IPS DF 19.7 (cell line): ENCODE results near the gene TBC1D32.
"Not testable (repeated sequence)": the region's sequence is repeated elsewhere in the genome, so short reads cannot be mapped to it uniquely, and the experiment has no call there.

Experiments used
- DNase-seq: peaks from one replicate; pipeline ENCODE4 v3.0.0-alpha.2; 2013; ENCODE audit warnings: low read depth, low spot score

Gene TBC1D32

DNA sequence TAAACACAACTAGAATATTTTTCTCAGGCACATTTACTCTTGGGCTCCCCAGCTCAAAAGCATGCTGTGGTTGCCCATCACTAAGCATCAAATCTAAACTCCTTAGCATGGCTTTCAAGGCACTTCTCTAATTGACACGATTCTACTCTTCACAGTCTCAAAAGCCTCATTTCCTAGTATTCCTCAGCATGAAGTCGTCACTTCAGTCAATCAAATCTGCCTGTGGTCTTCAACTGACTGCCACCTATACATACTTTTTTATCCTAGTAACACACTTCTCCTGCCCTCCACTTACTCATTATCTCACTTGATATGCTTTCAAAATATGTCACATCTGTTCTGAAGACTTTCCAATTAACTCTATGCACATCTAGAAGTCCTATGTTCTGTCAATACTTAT is 110.3 kb downstream of the TBC1D32 start:
- DNase-seq = no peak

DNA sequence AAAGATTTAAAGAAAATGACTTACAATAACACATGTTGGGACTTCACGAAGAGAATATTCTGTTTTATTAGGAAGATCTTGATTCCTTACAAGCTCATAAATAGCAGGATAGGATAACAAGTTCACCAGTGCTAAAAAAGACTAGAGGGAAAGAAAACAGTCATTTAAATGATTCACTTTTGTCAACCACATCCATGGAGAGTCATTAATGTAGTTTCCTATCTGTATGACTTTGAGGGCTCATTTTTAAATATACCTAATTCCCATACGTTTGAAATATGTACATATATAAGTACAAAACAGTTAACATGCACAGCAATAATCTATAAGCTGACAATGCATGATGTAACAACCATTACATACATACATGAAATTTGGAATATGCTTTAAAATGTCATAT is 111.1 kb downstream of the TBC1D32 start:
- no peak for DNase-seq

DNA sequence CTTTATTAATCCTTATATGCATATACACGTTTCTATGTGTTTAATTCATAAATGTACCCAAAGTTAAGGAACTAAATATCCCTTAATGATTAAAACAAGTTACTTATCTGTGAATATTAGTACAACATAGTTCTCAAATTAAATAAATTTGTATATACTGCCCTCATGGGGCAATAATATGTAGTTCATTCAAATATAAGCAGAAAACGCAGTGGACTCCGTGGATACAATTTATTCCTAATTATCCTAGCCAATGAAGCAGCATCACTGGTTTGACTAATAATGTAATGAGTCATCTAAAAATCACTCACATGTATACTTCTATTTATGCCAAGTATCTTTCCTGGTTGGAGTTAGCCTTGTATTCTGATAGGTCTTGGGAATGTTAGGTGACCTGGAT is 111.6 kb downstream of the TBC1D32 start:
- DNase-seq = no peak

DNA sequence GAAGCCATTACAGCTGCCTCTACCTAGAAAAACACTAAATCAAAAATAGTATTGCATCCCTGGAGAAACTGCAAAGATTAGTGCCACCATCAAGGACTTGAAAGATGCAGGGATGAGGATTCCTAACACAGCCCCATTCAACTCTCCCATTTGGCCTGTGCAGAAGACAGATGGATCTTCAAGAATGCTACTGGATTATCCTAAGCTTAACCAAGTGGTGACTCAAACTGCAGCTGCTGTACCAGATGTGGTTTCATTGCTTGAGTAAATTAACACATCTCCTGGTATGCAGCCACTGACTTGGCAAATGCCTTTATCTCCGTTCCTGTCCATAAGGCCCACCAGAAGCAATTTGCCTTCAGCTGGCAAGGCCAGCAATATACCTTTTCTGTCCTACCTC is 117.4 kb downstream of the TBC1D32 start:
- DNase-seq = no peak

DNA sequence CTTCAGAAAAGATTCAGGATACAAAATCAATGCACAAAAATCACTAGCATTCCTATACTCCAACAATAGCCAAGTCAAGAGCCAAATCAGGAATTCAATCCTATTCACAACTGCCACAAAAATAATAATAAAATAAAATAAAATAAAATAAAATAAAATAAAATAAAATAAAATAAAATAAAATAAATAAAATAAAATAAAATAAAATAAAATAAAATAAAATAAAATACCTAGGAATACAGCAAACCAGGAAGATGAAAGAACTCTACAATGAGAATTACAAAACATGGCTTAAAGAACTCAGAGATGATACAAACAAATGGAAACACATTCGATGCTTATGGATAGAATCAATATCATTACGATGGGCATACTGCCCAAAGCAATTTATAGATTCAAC is 120.9 kb downstream of the TBC1D32 start:
- DNase-seq = not testable (repeated sequence)

DNA sequence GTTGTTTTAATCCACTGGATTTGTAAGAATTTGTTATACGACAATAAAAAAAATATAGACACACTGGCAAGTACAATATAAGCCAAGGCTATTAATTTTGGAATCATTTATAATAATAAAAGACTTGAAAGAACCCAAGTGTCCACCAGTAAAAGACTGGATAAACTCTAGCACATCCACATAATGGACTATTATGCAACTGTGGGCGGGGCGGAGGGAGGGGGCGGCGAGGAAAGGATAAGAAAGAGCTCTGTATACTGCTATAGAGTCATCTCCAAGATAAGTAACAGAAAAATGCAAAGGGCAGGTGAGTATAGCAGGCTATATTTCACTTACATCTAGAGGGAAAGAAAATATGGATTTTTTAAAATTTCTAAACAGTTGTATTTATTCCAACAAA is 123.3 kb downstream of the TBC1D32 start:
- DNase-seq = no peak

DNA sequence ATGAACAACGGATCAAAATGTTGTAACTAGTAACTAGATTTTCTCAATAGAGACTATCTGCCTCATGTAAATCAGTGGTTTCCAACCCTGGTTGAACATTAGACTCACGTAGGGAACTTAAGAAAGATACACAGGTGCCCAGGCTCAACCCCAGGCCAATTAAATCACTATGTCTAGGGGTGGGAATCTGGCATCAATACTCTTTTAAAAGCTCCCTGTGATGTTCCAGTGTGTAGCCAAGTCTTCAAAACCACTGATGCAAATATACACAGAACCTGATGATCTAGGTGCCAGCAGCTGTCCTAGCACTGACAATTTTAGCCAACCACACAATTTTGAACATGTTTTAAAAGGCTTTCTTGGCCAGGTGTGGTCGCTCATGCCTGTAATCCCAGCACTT is 128.7 kb downstream of the TBC1D32 start:
- no peak for DNase-seq

DNA sequence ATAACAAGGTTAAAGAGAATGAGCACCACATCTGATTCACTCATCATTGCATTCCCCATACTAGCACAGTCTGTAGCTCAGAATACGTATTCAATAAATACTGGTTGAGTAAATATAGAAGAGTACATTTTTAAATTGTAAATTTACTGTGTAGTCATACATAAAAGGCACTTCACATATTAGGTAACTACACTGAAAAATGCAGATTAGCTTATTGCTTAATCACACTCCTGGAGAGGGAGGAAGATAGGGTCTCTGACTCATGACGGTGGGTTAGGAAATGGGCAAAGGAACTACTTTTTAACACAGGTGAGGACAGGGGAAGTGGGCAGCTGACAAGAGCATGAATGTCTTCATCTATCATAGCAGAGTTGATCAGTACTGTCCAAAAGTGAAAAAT is 133.2 kb downstream of the TBC1D32 start:
- no peak for DNase-seq

DNA sequence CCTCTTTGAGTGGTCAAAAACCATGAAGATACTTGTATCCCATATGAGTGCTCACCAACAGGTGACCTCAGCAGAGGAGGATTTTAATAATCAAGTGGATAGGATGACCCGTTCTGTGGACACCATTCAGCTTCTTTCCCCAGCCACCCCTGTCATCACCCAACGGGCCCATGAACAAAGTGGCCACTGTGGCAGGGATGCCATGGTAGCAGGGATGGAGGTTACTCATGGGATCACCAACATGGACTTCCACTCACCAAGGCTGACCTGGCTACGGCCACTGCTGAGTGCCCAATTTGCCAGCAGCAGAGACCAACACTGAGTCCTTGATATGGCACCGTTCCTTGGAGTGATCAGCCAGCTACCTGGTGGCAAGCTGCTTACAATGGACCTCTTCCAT is 138.2 kb downstream of the TBC1D32 start:
- not testable (repeated sequence) for DNase-seq

DNA sequence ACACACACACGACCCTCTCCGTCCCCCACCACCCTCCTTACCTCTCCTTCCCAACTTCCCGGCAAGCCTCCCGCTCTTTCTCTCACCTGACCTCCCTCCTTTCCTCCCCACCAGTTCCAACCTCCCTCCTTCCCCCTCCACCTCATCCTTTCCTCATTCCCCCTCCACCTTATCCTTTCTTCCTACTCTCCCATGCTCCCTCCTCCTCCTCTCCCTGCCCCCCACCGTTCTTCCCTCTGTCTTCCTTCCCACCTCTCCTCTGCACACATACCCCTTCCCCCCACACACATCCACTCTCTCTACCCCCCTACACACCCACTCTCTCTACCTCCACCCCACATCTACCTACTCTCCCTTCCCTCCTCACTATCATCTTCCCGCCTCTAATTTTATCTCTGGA is 144.2 kb downstream of the TBC1D32 start:
- DNase-seq = no peak

DNA sequence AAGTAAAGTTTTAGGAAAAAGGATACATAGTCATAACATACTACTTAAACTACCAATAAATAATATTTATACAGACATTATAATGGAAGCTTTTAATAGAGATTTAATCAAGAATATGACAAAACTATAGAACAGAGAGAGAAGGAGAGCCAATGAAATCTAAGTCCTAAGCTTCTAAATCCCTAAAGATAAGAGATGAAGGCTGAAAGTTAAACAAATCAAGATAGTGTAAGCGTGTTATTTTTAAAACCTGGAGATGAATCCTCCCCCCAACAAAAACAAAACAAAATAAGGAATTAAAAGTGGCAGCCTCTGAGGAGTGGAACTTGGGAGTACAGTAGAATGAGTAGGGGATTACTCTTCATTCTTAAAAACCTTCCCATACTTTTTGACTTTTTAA is 145.9 kb downstream of the TBC1D32 start:
- DNase-seq = no peak

DNA sequence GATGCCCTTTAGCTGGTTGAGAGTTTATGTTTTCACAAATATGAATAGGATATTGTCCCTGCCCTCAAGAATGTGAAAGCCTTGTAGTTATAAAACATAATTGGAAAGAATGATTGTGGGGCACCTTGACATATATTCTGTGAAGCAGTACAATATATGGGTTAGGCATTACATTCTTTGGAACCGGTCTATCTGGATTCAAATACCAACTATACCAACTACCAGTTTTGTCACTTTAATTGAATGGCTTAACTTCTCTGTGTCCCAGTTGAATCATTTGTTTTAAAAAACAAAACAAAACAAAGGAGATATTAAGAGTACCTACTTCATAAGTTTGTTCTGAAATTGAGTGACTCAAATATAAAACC is 146.5 kb downstream of the TBC1D32 start:
- no peak for DNase-seq

DNA sequence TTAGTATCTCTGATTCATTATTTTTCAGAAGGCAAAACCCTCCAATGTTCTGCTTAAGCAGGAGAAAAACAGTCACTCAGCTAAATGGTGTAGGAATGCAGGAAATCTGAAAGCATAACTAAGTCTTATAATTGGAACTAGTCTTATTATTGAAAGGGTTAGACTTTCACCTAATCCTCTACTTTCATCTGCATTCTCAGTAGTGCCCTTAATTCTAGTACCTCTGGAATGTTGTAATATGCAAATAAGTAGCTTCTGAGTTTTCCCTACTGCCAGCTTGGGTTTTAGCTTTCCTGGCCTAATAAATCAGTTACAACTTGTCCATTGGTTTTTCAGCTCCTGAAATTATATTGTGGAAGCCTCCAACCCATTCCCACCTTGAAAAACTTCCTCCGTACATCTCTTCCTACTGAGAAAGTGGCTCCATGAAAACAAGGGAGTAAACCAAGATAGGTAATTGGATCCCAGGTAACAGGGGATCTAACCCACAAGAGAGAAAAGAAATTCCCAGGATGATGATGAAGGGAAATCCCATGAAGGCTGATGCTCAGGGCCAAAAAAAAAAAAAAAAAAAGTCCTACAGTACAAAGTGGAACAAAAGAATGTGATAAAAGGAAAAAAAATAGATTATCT is 147.0 kb downstream of the TBC1D32 start:
- DNase-seq = no peak

DNA sequence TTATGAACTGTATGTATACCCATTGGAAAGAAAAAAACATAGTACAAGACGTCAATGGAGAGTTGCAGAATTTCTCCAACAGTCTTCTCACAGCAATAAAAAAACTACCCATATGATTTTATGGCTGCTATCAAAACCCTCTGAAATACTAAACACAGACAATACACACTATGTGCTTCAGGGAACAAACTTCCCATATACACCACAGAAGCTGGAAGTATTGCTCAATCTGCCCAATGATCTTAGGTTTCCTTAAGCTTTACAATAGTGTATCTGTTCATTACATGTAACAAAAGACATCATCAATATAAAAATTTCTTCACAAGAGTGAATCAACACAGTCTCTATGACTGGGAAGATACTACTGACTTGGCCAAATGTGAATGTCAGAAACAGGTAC is 150.5 kb downstream of the TBC1D32 start:
- DNase-seq = no peak

DNA sequence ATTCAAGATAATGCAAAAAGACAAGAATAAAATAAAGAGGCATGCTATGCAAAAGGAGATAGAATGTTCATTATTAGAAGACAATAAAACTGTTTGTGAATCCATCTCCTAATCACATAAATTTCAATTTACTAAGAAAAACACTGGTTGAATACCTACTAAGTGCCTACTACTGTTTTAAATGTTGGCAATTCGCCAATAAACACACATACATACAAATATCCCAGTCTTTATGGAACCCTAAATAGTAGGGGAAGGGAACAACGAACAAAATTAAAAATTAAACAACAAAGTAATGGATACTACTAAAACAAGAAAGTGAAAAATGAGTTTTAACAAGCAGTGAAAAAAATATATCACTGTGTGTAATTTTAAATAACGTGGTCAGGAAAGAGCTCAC is 158.5 kb downstream of the TBC1D32 start:
- no peak for DNase-seq

DNA sequence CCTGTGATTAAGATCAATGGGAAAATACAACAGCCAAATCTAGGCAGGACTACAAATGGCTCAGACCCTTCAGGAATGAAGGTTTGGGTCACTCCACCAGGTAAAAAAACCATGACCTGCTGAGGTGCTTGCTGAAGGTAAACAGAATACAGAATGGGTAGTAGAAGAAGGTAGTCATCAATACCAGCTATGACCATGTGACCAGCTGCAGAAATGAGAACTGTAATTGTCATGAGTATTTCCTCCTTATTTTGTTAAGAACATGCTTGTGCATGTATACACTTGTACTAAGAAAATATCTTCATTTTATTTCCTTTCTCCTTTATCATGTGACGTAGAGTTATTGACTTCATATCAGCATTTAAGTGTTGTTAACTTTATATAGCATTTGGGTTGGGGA is 161.8 kb downstream of the TBC1D32 start:
- DNase-seq = not testable (repeated sequence)

DNA sequence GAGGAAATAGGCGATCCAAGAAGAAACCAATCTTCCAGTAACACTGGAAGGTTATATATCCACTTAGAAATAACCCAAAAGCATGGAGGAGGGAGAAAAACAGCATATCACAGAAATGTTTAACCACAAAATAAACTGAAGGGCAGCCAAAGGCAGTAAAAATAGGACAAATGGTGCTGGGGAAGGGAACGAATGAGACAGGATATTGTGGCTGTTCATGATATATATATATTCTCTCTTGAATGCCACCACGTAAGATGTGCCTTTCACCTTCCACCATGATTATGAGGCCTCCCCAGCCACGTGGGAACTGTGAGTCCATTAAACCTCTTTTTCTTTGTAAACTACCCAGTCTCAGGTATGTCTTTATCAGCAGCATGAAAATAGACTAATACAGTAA is 162.4 kb downstream of the TBC1D32 start:
- no peak for DNase-seq

DNA sequence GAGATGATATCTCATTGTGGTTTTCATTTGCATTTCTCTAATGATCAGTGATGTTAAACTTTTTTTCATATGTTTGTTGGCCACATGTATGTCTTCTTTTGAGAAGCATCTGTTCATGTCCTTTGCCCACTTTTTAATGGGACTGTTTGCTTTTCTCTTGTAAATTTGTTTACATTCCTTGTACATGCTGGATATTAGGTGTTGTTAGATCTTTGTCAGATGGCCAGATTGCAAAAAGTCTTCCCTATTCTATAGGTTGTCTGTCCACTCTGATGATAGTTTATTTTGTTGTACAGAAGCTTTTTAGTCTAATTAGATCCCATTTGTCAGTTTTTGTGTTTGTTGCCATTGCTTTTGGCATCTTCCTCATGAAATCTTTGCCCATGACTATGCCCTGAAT is 172.4 kb downstream of the TBC1D32 start:
- DNase-seq = no peak

DNA sequence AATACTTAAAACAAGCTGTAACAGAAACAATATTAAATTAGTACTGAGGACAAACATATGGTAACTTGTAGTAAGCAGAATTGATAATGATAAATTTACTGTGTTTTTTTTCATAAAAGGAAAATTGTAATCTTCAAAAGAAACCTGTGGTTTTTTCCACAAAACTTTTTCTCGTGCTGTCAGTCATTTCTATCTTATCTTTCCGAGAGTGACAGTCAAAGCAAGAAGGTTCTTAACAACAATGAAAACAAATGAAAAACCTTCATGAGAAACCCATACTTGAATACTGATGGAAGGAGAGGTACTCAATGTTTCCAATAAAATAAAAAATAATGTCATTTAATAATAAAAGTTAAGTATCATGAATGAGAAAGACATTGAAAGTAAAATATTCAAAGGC is 174.0 kb downstream of the TBC1D32 start:
- DNase-seq = no peak

DNA sequence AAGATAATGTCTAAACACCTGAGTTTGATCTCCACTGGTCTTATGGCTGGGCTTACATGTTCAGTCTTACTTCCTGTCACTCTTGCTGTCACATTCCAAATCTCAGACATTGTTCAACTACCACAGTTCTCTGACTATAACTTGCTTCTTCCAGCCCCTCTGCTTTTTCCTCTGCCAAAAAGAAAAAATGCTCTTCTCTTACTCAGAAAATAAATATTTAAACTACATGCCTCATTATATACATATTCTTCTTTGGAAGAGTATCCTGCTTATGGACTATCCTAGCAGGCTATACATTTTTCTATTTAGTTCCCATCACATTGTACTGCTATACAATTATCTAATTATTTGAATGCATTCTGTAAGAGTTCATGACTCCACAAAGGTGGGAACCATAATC is 175.4 kb downstream of the TBC1D32 start:
- DNase-seq = no peak

DNA sequence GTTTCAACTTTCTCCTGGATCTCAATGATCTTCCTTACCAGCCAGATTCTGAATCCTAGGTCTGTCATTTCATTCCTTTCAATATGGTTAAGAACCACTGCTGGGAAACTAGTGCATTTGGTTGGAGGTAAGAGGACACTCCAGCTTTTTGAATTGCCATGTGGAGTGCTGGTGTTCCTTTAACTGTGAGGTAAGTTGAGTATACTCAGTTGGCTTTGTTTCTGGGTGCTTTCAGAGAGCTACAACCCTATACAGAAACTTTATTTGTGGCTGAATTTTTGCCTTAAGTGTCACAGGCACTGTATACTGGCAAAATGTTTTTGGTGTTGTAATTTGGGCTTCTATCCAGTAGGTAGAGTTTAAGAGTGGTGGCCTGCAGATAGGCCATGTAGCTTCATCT is 175.8 kb downstream of the TBC1D32 start:
- DNase-seq = no peak

DNA sequence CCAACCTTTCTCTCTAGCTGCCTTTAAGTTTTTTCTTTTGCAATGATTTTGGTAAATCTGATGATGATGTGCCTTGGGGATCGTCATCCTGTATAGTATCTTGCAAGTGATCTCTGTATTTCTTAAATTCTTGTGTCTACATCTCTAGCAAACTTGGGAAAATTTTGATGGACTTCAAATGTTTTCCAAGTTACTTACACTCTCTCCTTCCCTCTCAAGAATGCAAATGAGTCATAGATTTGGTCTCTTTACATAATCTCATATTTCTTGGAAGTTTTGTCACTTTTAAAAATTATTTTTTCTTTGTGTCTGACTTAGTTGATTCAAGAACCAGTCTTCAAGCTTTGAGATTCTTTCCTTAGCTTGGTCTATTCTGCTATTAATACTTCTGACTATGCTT is 176.4 kb downstream of the TBC1D32 start:
- DNase-seq = no peak

DNA sequence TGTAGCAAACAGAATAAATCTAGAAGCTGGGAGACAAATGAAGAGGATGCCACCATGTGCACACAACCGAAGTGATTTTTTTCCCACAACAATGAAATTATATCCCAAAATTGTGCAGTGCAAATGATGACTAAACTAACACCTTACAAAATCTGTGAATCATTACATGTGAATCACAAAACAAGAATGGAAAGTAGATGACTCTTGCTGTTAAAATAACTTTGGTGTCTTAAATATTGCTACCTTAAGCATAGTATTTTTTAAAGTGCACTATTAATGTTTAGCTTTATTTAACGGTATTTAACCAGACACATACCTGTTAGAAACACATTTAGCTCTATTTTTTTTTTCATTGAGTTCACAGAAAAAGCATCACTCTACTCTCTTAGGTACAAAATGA is 190.8 kb downstream of the TBC1D32 start:
- DNase-seq = no peak

DNA sequence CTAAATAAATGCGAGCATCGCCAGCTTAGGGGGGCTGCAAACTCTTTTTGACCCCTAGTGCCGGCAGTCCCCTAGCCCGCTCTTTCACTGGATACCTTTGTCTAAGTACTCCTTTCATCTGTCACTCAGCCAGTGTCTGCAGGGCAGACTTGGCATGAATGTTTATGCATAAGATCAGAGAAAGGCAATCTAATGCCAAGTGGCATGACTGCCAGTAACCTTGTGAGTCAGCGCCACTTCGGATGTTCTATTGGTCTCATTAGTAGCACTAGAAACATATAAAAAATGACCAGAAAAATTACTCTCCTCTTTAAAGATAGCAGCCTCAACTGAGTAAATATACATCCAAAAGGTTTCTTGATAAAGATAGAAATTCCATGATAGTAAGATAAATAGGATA is 192.2 kb downstream of the TBC1D32 start:
- DNase-seq = no peak

DNA sequence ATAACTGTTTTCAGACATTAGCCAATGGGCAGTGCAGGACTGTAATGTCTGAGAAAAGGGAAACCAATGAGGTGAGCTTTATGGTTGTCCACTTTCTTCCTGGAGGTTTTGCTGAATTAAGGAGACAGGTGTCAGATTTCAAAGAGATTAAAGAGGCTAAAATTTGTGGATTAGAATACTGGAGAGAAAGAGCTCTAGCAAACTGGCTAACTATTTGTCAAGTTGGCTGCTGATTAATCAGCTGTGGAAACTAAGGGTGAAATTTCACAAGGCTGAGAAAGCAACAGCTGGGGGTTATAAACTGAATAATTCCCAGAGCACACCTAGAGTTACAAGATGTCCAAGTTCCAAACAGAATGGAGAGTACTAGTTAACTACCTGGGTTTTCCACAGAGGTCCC is 198.9 kb downstream of the TBC1D32 start:
- no peak for DNase-seq
